MM.1S (cell line): ENCODE results near the gene GRPEL2.

Experiments
- DNase-seq: peaks from one replicate; pipeline ENCODE4 v3.0.0-alpha.2; 2015
- H2AFZ ChIP-seq: fragments of 300-600 bp; sonication (generic); 2 replicates; pipeline ENCODE4 v1.6.0; 2016; ENCODE audit warnings: antibody characterized with exemption, low read length
- H3F3A ChIP-seq: fragments of 300-600 bp; sonication (generic); 2 replicates; pipeline ENCODE4 v1.6.1; 2016; ENCODE audit warnings: mild to moderate bottlenecking, antibody characterized with exemption, low read length, moderate library complexity, mixed read lengths; ENCODE audit not compliant: insufficient read depth
- H3K27ac ChIP-seq: fragments of 300-600 bp; sonication (generic); 2 replicates; pipeline ENCODE4 v1.5.1; 2016; ENCODE audit warnings: mild to moderate bottlenecking, low read length
- H3K27me3 ChIP-seq: fragments of 300-600 bp; sonication (generic); replicated peaks from 2 replicates; pipeline ENCODE4 v1.6.0; 2016; ENCODE audit warnings: low read length; ENCODE audit not compliant: insufficient read depth
- H3K36me3 ChIP-seq: fragments of 300-600 bp; sonication (generic); replicated peaks from 2 replicates; pipeline ENCODE4 v1.6.1; 2016; ENCODE audit warnings: mild to moderate bottlenecking, low read length, mixed read lengths; ENCODE audit not compliant: insufficient read depth
- H3K4me1 ChIP-seq: fragments of 300-600 bp; sonication (generic); 2 replicates; pipeline ENCODE4 v1.6.1; 2016; ENCODE audit warnings: low read length, mixed read lengths
- H3K4me2 ChIP-seq: fragments of 300-600 bp; sonication (generic); 2 replicates; pipeline ENCODE4 v1.6.0; 2016; ENCODE audit warnings: low read depth, low read length
- H3K4me3 ChIP-seq: fragments of 300-600 bp; sonication (generic); 2 replicates; pipeline ENCODE4 v1.5.1; 2016; ENCODE audit warnings: low read length, mixed read lengths
- H3K79me2 ChIP-seq: fragments of 300-600 bp; sonication (generic); 2 replicates; pipeline ENCODE4 v1.6.1; 2016; ENCODE audit warnings: mixed run types, low read length, mixed read lengths
- H3K9ac ChIP-seq: fragments of 300-600 bp; sonication (generic); 2 replicates; pipeline ENCODE4 v1.6.1; 2016; ENCODE audit warnings: low read length, mixed read lengths
- H3K9me2 ChIP-seq: fragments of 300-600 bp; sonication (generic); replicated peaks from 2 replicates; pipeline ENCODE4 v1.6.1; 2016; ENCODE audit warnings: mild to moderate bottlenecking, low read length, mixed read lengths; ENCODE audit not compliant: insufficient read depth
- H3K9me3 ChIP-seq: fragments of 300-600 bp; sonication (generic); replicated peaks from 2 replicates; pipeline ENCODE4 v1.6.1; 2016; ENCODE audit warnings: mild to moderate bottlenecking, low read length, mixed read lengths; ENCODE audit not compliant: insufficient read depth
- H4K20me1 ChIP-seq: fragments of 300-600 bp; sonication (generic); 2 replicates; pipeline ENCODE4 v1.6.1; 2016; ENCODE audit warnings: mild to moderate bottlenecking, low read length, moderate library complexity, mixed read lengths; ENCODE audit not compliant: insufficient read depth
- EZH2 ChIP-seq: fragments of 300-600 bp; sonication (generic); optimal IDR thresholded peaks from 2 replicates; pipeline ENCODE3; 2017; ENCODE audit warnings: low read depth, mild to moderate bottlenecking, antibody characterized with exemption, low read length, mixed read lengths
- EZH2phosphoT487 ChIP-seq: fragments of 300-600 bp; sonication (generic); IDR thresholded peaks from 2 replicates; pipeline ENCODE4 v1.6.1; 2018; ENCODE audit warnings: antibody characterized with exemption, low read length
- TF ChIP-seq, protein P1 (sequence below): fragments of 300-600 bp; sonication (generic); IDR thresholded peaks from 2 replicates; pipeline ENCODE4 v1.5.1; 2016; ENCODE audit warnings: antibody characterized with exemption, low read length, mixed read lengths

The GRPEL2 gene

GRCh38 chr5:149374303-149374702 lies 29.0 kb downstream of the GRPEL2 start:
- no peak overlapping the region for H3K4me2 ChIP-seq

DNA sequence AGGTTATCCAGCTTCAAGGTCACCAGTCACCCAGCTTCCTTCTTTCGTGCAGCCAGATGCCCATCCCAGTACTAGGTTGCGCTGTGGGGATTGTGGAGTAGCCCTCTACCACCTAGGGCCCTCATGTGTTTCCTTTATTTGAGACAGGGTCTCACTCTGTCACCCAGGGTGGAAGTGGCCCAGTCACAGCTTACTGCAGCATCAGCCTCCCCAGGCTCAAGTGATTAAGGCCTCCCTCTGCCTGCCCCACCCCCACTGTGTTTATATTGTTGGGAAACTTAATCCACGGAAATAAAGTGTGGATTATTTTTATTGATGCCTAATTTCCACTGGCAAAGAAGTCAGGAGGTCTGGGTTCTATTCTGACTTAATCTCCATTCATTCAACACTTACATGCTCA lies 29.5 kb downstream of the GRPEL2 start:
- Histone ChIP-seq H3K4me3 (no peak overlapping the region), H3K27ac (no peak overlapping the region), H3K9me3 (no peaks in the 10 kb centered on the region), H3K9me2 (no peaks in the 10 kb centered on the region), H4K20me1 (no peaks in the 10 kb centered on the region), H2AFZ (no peak overlapping the region), H3K79me2 (no peaks in the 10 kb centered on the region), H3F3A (no peaks in the 10 kb centered on the region), H3K36me3 (no peaks in the 10 kb centered on the region), H3K27me3 (no peaks in the 10 kb centered on the region), H3K4me2 (no peak overlapping the region), H3K4me1 (no peaks in the 10 kb centered on the region), H3K9ac (no peak overlapping the region)
- TF ChIP-seq, protein P1, sequence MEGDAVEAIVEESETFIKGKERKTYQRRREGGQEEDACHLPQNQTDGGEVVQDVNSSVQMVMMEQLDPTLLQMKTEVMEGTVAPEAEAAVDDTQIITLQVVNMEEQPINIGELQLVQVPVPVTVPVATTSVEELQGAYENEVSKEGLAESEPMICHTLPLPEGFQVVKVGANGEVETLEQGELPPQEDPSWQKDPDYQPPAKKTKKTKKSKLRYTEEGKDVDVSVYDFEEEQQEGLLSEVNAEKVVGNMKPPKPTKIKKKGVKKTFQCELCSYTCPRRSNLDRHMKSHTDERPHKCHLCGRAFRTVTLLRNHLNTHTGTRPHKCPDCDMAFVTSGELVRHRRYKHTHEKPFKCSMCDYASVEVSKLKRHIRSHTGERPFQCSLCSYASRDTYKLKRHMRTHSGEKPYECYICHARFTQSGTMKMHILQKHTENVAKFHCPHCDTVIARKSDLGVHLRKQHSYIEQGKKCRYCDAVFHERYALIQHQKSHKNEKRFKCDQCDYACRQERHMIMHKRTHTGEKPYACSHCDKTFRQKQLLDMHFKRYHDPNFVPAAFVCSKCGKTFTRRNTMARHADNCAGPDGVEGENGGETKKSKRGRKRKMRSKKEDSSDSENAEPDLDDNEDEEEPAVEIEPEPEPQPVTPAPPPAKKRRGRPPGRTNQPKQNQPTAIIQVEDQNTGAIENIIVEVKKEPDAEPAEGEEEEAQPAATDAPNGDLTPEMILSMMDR = no peak
- no peak for TF ChIP-seq EZH2phosphoT487
- TF ChIP-seq EZH2 = no peak
- no peak for DNase-seq

More at GRCh38 chr5:149374303-149374702, 29.0 kb downstream of the GRPEL2 start:
- Histone ChIP-seq H3F3A (no peaks in the 10 kb centered on the region), H3K27me3 (no peaks in the 10 kb centered on the region), H3K9me3 (no peaks in the 10 kb centered on the region), H3K9ac (no peak overlapping the region), H2AFZ (no peak overlapping the region), H4K20me1 (no peaks in the 10 kb centered on the region), H3K4me3 (no peak overlapping the region), H3K27ac (no peak overlapping the region), H3K9me2 (no peaks in the 10 kb centered on the region), H3K36me3 (no peaks in the 10 kb centered on the region), H3K4me1 (peaks cover 4% of the 10 kb centered on the region; the same call in 1 of the 2 replicates), H3K79me2 (no peaks in the 10 kb centered on the region)
- TF ChIP-seq EZH2phosphoT487 = no peak
- TF ChIP-seq EZH2 = no peak
- TF ChIP-seq, protein P1 = no peak
- DNase-seq = no peak

GRCh38 chr5:149375434-149375833 lies 30.1 kb downstream of the GRPEL2 start:
- Histone ChIP-seq H3K27me3 (no peaks in the 10 kb centered on the region), H3K9me2 (no peaks in the 10 kb centered on the region), H3K79me2 (no peaks in the 10 kb centered on the region), H3K4me2 (no peak overlapping the region), H3K36me3 (no peaks in the 10 kb centered on the region), H3F3A (no peaks in the 10 kb centered on the region), H3K4me3 (no peak overlapping the region), H2AFZ (no peak overlapping the region), H4K20me1 (no peaks in the 10 kb centered on the region), H3K27ac (no peak overlapping the region), H3K4me1 (no peaks in the 10 kb centered on the region), H3K9ac (no peak overlapping the region), H3K9me3 (no peaks in the 10 kb centered on the region)
- TF ChIP-seq EZH2 (no peak), EZH2phosphoT487 (no peak)
- TF ChIP-seq, protein P1 = no peak
- no peak for DNase-seq
